Measurements from ENCODE around the gene CTSL.
"Not testable (repeated sequence)": the region's sequence is repeated elsewhere in the genome, so short reads cannot be mapped to it uniquely, and the experiment has no call there.

The CTSL gene

GRCh38 chr9:87722393-87723088, 3.4 kb upstream of the CTSL start:
- no peak for DNase-seq (ENCODE audit: low read depth)

- DNase-seq (ENCODE audit: low read depth): no peak
Observed at GRCh38 chr9:87725356-87725899, 491 bp upstream of the CTSL start.

- no peak for DNase-seq (ENCODE audit: low read depth)
Observed at GRCh38 chr9:87729246-87729645, 3.3 kb downstream of the CTSL start.

- no peak for DNase-seq (ENCODE audit: low read depth)
Observed at GRCh38 chr9:87731321-87731720, 5.4 kb downstream of the CTSL start.

- DNase-seq (ENCODE audit: low read depth): no peak
Observed at GRCh38 chr9:87732344-87732743, 6.4 kb downstream of the CTSL start.

- no peak for DNase-seq (ENCODE audit: low read depth)
Observed at GRCh38 chr9:87732756-87733155, 6.8 kb downstream of the CTSL start.

- no peak for DNase-seq (ENCODE audit: low read depth)
Observed at GRCh38 chr9:87733273-87734052, 7.5 kb downstream of the CTSL start.

GRCh38 chr9:87734106-87734505, 8.2 kb downstream of the CTSL start:
- no peak for DNase-seq (ENCODE audit: low read depth)

GRCh38 chr9:87739546-87739945, 13.6 kb downstream of the CTSL start:
- no peak for DNase-seq (ENCODE audit: low read depth)

- DNase-seq (ENCODE audit: low read depth): no peak
Observed at GRCh38 chr9:87740209-87740608, 14.3 kb downstream of the CTSL start.

- no peak for DNase-seq (ENCODE audit: low read depth)
Observed at GRCh38 chr9:87741326-87741725, 15.4 kb downstream of the CTSL start.

GRCh38 chr9:87741891-87742290, 16.0 kb downstream of the CTSL start:
- DNase-seq (ENCODE audit: low read depth): no peak

GRCh38 chr9:87742813-87743428, 17.0 kb downstream of the CTSL start:
- DNase-seq (ENCODE audit: low read depth): no peak

- DNase-seq (ENCODE audit: low read depth): not testable (repeated sequence)
Observed at GRCh38 chr9:87744247-87744646, 18.3 kb downstream of the CTSL start.

- DNase-seq (ENCODE audit: low read depth): no peak
Observed at GRCh38 chr9:87746186-87746585, 20.3 kb downstream of the CTSL start.

- no peak for DNase-seq (ENCODE audit: low read depth)
Observed at GRCh38 chr9:87748881-87749280, 23.0 kb downstream of the CTSL start.

- DNase-seq (ENCODE audit: low read depth): no peak
Observed at GRCh38 chr9:87749335-87750035, 23.6 kb downstream of the CTSL start.

GRCh38 chr9:87750726-87751125, 24.8 kb downstream of the CTSL start:
- DNase-seq (ENCODE audit: low read depth): no peak

- DNase-seq (ENCODE audit: low read depth): no peak
Observed at GRCh38 chr9:87751423-87751822, 25.5 kb downstream of the CTSL start.

- DNase-seq (ENCODE audit: low read depth): no peak
Observed at GRCh38 chr9:87751868-87752267, 25.9 kb downstream of the CTSL start.

- DNase-seq (ENCODE audit: low read depth): no peak
Observed at GRCh38 chr9:87753313-87753712, 27.4 kb downstream of the CTSL start.

GRCh38 chr9:87758330-87758729, 32.4 kb downstream of the CTSL start:
- DNase-seq (ENCODE audit: low read depth): not testable (repeated sequence)

Measured in activated T-cell treated with anti-CD3 and anti-CD28 coated beads for 1 hour (primary cell).